ENCODE data around the gene MXRA8.

MXRA8 gene

GRCh38 chr1:1374929-1375662 is 16.7 kb upstream of the MXRA8 start, which contains the start of gene AURKAIP1:
Gene AURKAIP1, minus strand, starts transcription at chr1:1375207. Its CDS starts 451 bp downstream, at chr1:1374756.
- Histone ChIP-seq H3K79me2 (ENCODE audit: insufficient read depth, low read length) (peaks cover 30% of the 10 kb centered on the region), H3K4me3 (ENCODE audit: low read depth in 1 of 2, low read length in 2 of 2) (peak within 1 kb of the TSS; percentile 94 to 99), H3K27me3 (ENCODE audit: insufficient read depth, low read length, poor library complexity) (no peaks in the 10 kb centered on the region), H3K27ac (ENCODE audit: low read length) (peak within 1 kb of the TSS; percentile 93), H3K4me1 (ENCODE audit: insufficient read depth, low read length) (peaks cover 44% of the 10 kb centered on the region), H3K36me3 (ENCODE audit: insufficient read depth, low read length) (peaks cover 28% of the 10 kb centered on the region), H2AFZ (ENCODE audit: low read depth, low read length) (peak within 1 kb of the TSS; percentile 93), H3K9ac (ENCODE audit: low read depth, low read length) (peak within 1 kb of the TSS; percentile 100), H4K20me1 (ENCODE audit: insufficient read depth, low read length) (peaks cover 29% of the 10 kb centered on the region), H3K9me3 (ENCODE audit: insufficient read depth, low read length, severe bottlenecking) (no peaks in the 10 kb centered on the region), H3K4me2 (ENCODE audit: insufficient read depth, low read length) (peak within 1 kb of the TSS; percentile 97)
- DNase-seq (peak; percentile 99), ATAC-seq (ENCODE audit: insufficient read depth, low read depth) (peak; percentile 92)
- TF ChIP-seq EZH2 (IDR thresholded peaks at IDR 0.05; ENCODE audit: borderline replicate concordance, low read depth, low read length, severe bottlenecking) (no peak), CTCF (IDR thresholded peaks at IDR 0.05; ENCODE audit: borderline replicate concordance, extremely low read depth, low read length, poor library complexity, severe bottlenecking) (peak; percentile 46)

- peak overlapping the region; percentile 97 for H3K4me2 ChIP-seq (ENCODE audit: insufficient read depth, low read length)
- H3K27ac ChIP-seq (ENCODE audit: low read length) = peak overlapping the region; percentile 93
- peaks cover 29% of the 10 kb centered on the region for H4K20me1 ChIP-seq (ENCODE audit: insufficient read depth, low read length)
- peak overlapping the region; percentile 93 for H2AFZ ChIP-seq (ENCODE audit: low read depth, low read length)
- peak overlapping the region; percentile 94 to 99 for H3K4me3 ChIP-seq (ENCODE audit: low read depth in 1 of 2, low read length in 2 of 2)
- H3K9ac ChIP-seq (ENCODE audit: low read depth, low read length) = peak overlapping the region; percentile 100
- no peaks in the 10 kb centered on the region for H3K27me3 ChIP-seq (ENCODE audit: insufficient read depth, low read length, poor library complexity)
- H3K4me1 ChIP-seq (ENCODE audit: insufficient read depth, low read length) = peaks cover 44% of the 10 kb centered on the region
- TF ChIP-seq CTCF (IDR thresholded peaks at IDR 0.05; ENCODE audit: borderline replicate concordance, extremely low read depth, low read length, poor library complexity, severe bottlenecking) (no peak), EZH2 (IDR thresholded peaks at IDR 0.05; ENCODE audit: borderline replicate concordance, low read depth, low read length, severe bottlenecking) (no peak)
- peaks cover 28% of the 10 kb centered on the region for H3K36me3 ChIP-seq (ENCODE audit: insufficient read depth, low read length)
- H3K9me3 ChIP-seq (ENCODE audit: insufficient read depth, low read length, severe bottlenecking) = no peaks in the 10 kb centered on the region
- ATAC-seq (ENCODE audit: insufficient read depth, low read depth) (0 out of 3 replicates have a peak, but pooled peaks have one; percentile 0), DNase-seq (peak; percentile 42)
- H3K79me2 ChIP-seq (ENCODE audit: insufficient read depth, low read length) = peaks cover 30% of the 10 kb centered on the region
These were observed 16.2 kb upstream of the MXRA8 start for GRCh38 chr1:1374589-1374928.

GRCh38 chr1:1373815-1374588 is 15.6 kb upstream of the MXRA8 start:
- Histone ChIP-seq H3K4me2 (ENCODE audit: insufficient read depth, low read length) (peak overlapping the region; percentile 97), H3K79me2 (ENCODE audit: insufficient read depth, low read length) (peaks cover 30% of the 10 kb centered on the region), H3K27me3 (ENCODE audit: insufficient read depth, low read length, poor library complexity) (no peaks in the 10 kb centered on the region), H2AFZ (ENCODE audit: low read depth, low read length) (no peak overlapping the region), H3K9ac (ENCODE audit: low read depth, low read length) (peak overlapping the region; percentile 100), H3K9me3 (ENCODE audit: insufficient read depth, low read length, severe bottlenecking) (no peaks in the 10 kb centered on the region), H3K4me1 (ENCODE audit: insufficient read depth, low read length) (peaks cover 44% of the 10 kb centered on the region), H4K20me1 (ENCODE audit: insufficient read depth, low read length) (peaks cover 29% of the 10 kb centered on the region), H3K36me3 (ENCODE audit: insufficient read depth, low read length) (peaks cover 28% of the 10 kb centered on the region), H3K27ac (ENCODE audit: low read length) (peak overlapping the region; percentile 93), H3K4me3 (ENCODE audit: low read depth in 1 of 2, low read length in 2 of 2) (peak overlapping the region; percentile 94 to 99; a peak in 3 of 4 replicates)
- no peak for ATAC-seq (ENCODE audit: insufficient read depth, low read depth)
- TF ChIP-seq EZH2 (IDR thresholded peaks at IDR 0.05; ENCODE audit: borderline replicate concordance, low read depth, low read length, severe bottlenecking) = no peak
- DNase-seq = no peak

Measured in DND-41 (cell line).